ENCODE measurements around the gene LGI1. TPM values are rescaled to one million over a fixed set of nuclear protein-coding genes. Genes with fewer than 3 reads are reported as not detected.

LGI1 gene
- total and polyA plus RNA-seq, 9 of the 15 experiments (the other 6 are each of a cell fraction or from before 2014, with no cell fraction given), result not detected

- Histone ChIP-seq H4K20me1 (replicated peaks; ENCODE audit: control insufficient read depth, insufficient read depth, low read length) (no peaks in the 10 kb centered on the region), H3K4me1 (replicated peaks in 1 of 2; ENCODE audit: control insufficient read depth in 2 of 2, insufficient read depth in 2 of 2, low read length in 2 of 2) (no peaks in the 10 kb centered on the region; a peak in 1 of 5 replicates), H3K27me3 (ENCODE audit: control insufficient read depth in 2 of 2, insufficient read depth in 2 of 2, low read length in 2 of 2) (peaks cover 4 to 7% of the 10 kb centered on the region in 2 experiments; a peak in 3 of 5 replicates), H2AFZ (ENCODE audit: low read depth, low read length) (no peak overlapping the region), H3K36me3 (ENCODE audit: control insufficient read depth, insufficient read depth, low read length) (no peaks in the 10 kb centered on the region), H3K27ac (ENCODE audit: extremely low read depth, low read depth, low read length) (no peak overlapping the region), H3K4me2 (ENCODE audit: insufficient read depth, low read length) (no peak overlapping the region), H3K9ac (ENCODE audit: insufficient read depth in 1 of 2, low read depth in 2 of 2, low read length in 2 of 2) (no peak overlapping the region), H3K4me3 (no peak overlapping the region), H3K9me3 (replicated peaks; ENCODE audit: control insufficient read depth, insufficient read depth, low read depth, low read length) (no peaks in the 10 kb centered on the region), H3K79me2 (ENCODE audit: control insufficient read depth, insufficient read depth, low read length) (no peaks in the 10 kb centered on the region), H3K9me1 (ENCODE audit: control insufficient read depth, insufficient read depth, low read length) (no peaks in the 10 kb centered on the region)
- FAIRE-seq (no peak), DNase-seq (ENCODE audit: extremely low read depth in 1 of 4, low spot score in 3 of 4) (no peak), ATAC-seq (no peak)
- in situ Hi-C loops (cut with MboI), result no loop called here
- POLR2A ChIA-PET, result no interaction called here
- CTCF ChIA-PET (ENCODE audit: low intra/inter-chr PET ratio), result no interaction called here
- no peak for TF ChIP-seq ZNF277 (CRISPR knock-in tag; IDR thresholded peaks at IDR 0.05; ENCODE audit: borderline replicate concordance)
- TF ChIP-seq ZNF280B (CRISPR knock-in tag; IDR thresholded peaks at IDR 0.05), result no peak
- no peak for TF ChIP-seq ZFX (CRISPR knock-in tag; IDR thresholded peaks at IDR 0.05)
- TF ChIP-seq ZNF609 (CRISPR knock-in tag; IDR thresholded peaks at IDR 0.05; ENCODE audit: borderline replicate concordance), result no peak
- no peak for TF ChIP-seq JUND (IDR thresholded peaks at IDR 0.05; ENCODE audit: borderline replicate concordance, low read depth, low read length)
- no peak for TF ChIP-seq JUND (tag; IDR thresholded peaks at IDR 0.05; ENCODE audit: borderline replicate concordance, low read depth, low read length)
- no peak for TF ChIP-seq POLR2B (IDR thresholded peaks at IDR 0.05; ENCODE audit: low read depth, partially characterized antibody)
- TF ChIP-seq KAT7 (CRISPR knock-in tag; IDR thresholded peaks at IDR 0.05; ENCODE audit: borderline replicate concordance), result no peak
- TF ChIP-seq POLR3G (IDR thresholded peaks at IDR 0.05; ENCODE audit: extremely low read depth, insufficient read length, insufficient replicate concordance), result no peak
- TF ChIP-seq SMC3 (conservative IDR thresholded peaks at IDR 0.05; ENCODE audit: insufficient read depth, low read depth, low read length), result no peak
- no peak for TF ChIP-seq ZNF274 (IDR thresholded peaks at IDR 0.05; ENCODE audit: borderline replicate concordance, low read depth, low read length)
- 6% methylated on average over 6 of the region's 7 CpGs for WGBS (ENCODE audit: insufficient coverage, low coverage, missing lambda C conversion rate)
- intact Hi-C loops (cut with micrococcal nuclease), result no loop called here
- BruUV-seq (replicated peaks), result no TSS peak
Measured at GRCh38 chr10:93751124-93751523, 6.6 kb upstream of the LGI1 start.

Data from K562 (cell line).